HepG2 (cell line): ENCODE data around the gene FGD6. TPM values are rescaled to one million over a fixed set of nuclear protein-coding genes. Genes with fewer than 3 reads are reported as not detected.
A peak's percentile ranks its signal among the peaks of the same experiment; 100 is the strongest.

Experiments used
- AKAP8 ChIP-seq: sonication (generic); formaldehyde crosslinking; IDR thresholded peaks from 2 replicates; pipeline ENCODE4 v1.5.1; 2020; ENCODE audit warnings: mild to moderate bottlenecking, missing genetic modification reagents
- DRAP1 ChIP-seq: IDR thresholded peaks from 2 replicates; pipeline ENCODE4 v1.6.1; 2016; ENCODE audit warnings: missing genetic modification reagents, missing compliant biosample characterization
- FOXK1 ChIP-seq: sonication (generic); formaldehyde crosslinking; IDR thresholded peaks from 2 replicates; pipeline ENCODE4 v1.4.0; 2020; ENCODE audit warnings: low read depth, missing genetic modification reagents, borderline replicate concordance
- GABPA ChIP-seq, 2 experiments: IDR thresholded peaks; 2 replicates each; pipeline ENCODE4 v1.6.1; 2011 to 2016; ENCODE audit warnings: low read depth in 2 of 2, low read length in 1 of 2, missing biosample characterization in 1 of 2, missing genetic modification characterization in 1 of 2
- GLI4 ChIP-seq: sonication (generic); formaldehyde crosslinking; IDR thresholded peaks from 2 replicates; pipeline ENCODE4 v1.5.1; 2020; ENCODE audit warnings: missing genetic modification reagents, mild to moderate bottlenecking, moderate library complexity, borderline replicate concordance
- KDM3A ChIP-seq: IDR thresholded peaks from 2 replicates; pipeline ENCODE4 v1.6.1; 2018; ENCODE audit warnings: low read depth, missing compliant biosample characterization
- NCOA2 ChIP-seq: sonication (generic); formaldehyde crosslinking; IDR thresholded peaks from 2 replicates; pipeline ENCODE4 v1.8.0; 2022; ENCODE audit warnings: inconsistent platforms
- PHF21A ChIP-seq: sonication (generic); formaldehyde crosslinking; IDR thresholded peaks from 2 replicates; pipeline ENCODE4 v1.5.0; 2020; ENCODE audit warnings: mild to moderate bottlenecking, missing genetic modification reagents
- PRDM10 ChIP-seq: sonication (generic); formaldehyde crosslinking; IDR thresholded peaks from 2 replicates; pipeline ENCODE4 v1.4.0; 2020; ENCODE audit warnings: low read depth, missing genetic modification reagents
- STAT6 ChIP-seq: sonication (generic); formaldehyde crosslinking; IDR thresholded peaks from 2 replicates; pipeline ENCODE4 v1.4.0; 2020; ENCODE audit warnings: missing genetic modification reagents, mild to moderate bottlenecking, borderline replicate concordance
- TAF1 ChIP-seq: sonication (generic); formaldehyde crosslinking; IDR thresholded peaks from 2 replicates; pipeline ENCODE4 v1.4.0; 2020; ENCODE audit warnings: missing genetic modification reagents
- ZC3H13 ChIP-seq: sonication (generic); formaldehyde crosslinking; IDR thresholded peaks from 2 replicates; pipeline ENCODE4 v1.8.1; 2023; ENCODE audit warnings: mild to moderate bottlenecking, missing genetic modification reagents, moderate library complexity
- ZGPAT ChIP-seq: IDR thresholded peaks from 2 replicates; pipeline ENCODE4 v1.6.1; 2016; ENCODE audit warnings: mild to moderate bottlenecking
- ZMYM3 ChIP-seq: sonication (generic); formaldehyde crosslinking; IDR thresholded peaks from 2 replicates; pipeline ENCODE4 v1.5.1; 2020; ENCODE audit warnings: mild to moderate bottlenecking, missing genetic modification reagents
- ZMYM4 ChIP-seq: sonication (generic); formaldehyde crosslinking; IDR thresholded peaks from 2 replicates; pipeline ENCODE4 v1.8.1; 2023; ENCODE audit warnings: mild to moderate bottlenecking, missing genetic modification reagents
- ZNF556 ChIP-seq: sonication (generic); formaldehyde crosslinking; IDR thresholded peaks from 2 replicates; pipeline ENCODE4 v1.4.0; 2020; ENCODE audit warnings: mild to moderate bottlenecking, missing genetic modification reagents, borderline replicate concordance
- ZNF670 ChIP-seq: sonication (generic); formaldehyde crosslinking; IDR thresholded peaks from 2 replicates; pipeline ENCODE4 v1.8.0; 2022; ENCODE audit warnings: mild to moderate bottlenecking, missing genetic modification reagents, borderline replicate concordance
- ZNF724P ChIP-seq: sonication (generic); formaldehyde crosslinking; IDR thresholded peaks from 2 replicates; pipeline ENCODE4 v1.8.0; 2022; ENCODE audit warnings: missing genetic modification reagents, borderline replicate concordance
- ZNF784 ChIP-seq: sonication (generic); formaldehyde crosslinking; IDR thresholded peaks from 2 replicates; pipeline ENCODE4 v1.5.1; 2020; ENCODE audit warnings: missing genetic modification reagents, mild to moderate bottlenecking, borderline replicate concordance
- polyA plus RNA-seq, 8 experiments: library from polyadenylated mRNA; depleted of rRNA in 3 of 8; stranded (reverse) in 7 of 8; unstranded in 1 of 8; fragments of >200 nt; fragmentation: Illumina TruSeq in 4 of 8; extraction: Trizol in 4 of 8; gene quantifications; 2 replicates each; pipeline versions ENCODE4 v1.2.1 to v1.2.3, GENCODE V29; 2011 to 2016; ENCODE audit warnings: low read depth in 4 of 8, missing spikeins in 1 of 8, mixed read lengths in 1 of 8; ENCODE audit not compliant: insufficient read depth in 1 of 8
- total RNA-seq, 5 experiments: library from RNA; depleted of rRNA; stranded (reverse); fragments of >200 nt; fragmentation: Illumina TruSeq; extraction: Trizol; gene quantifications; 2 replicates each; pipeline ENCODE4 v1.2.3, GENCODE V29; 2016; ENCODE audit warnings: low read depth in 1 of 5

The FGD6 gene
- total and polyA plus RNA-seq, 2 of the 13 experiments (the other 11 are each of a cell fraction or from before 2014, with no cell fraction given): 2.2 to 4.3 TPM

- TF ChIP-seq KDM3A (0 out of 2 replicates have a peak, but pooled peaks have one; percentile 16), STAT6 (CRISPR knock-in tag) (no peak), ZNF556 (CRISPR knock-in tag) (peak; percentile 19; the same call in 1 of the 2 replicates), ZMYM3 (no peak), ZNF724P (CRISPR knock-in tag) (peak; percentile 57; the same call in 1 of the 2 replicates), AKAP8 (0 out of 2 replicates have a peak, but pooled peaks have one; percentile 11), ZC3H13 (CRISPR knock-in tag) (peak; percentile 28; the same call in 1 of the 2 replicates), ZNF784 (CRISPR knock-in tag) (0 out of 2 replicates have a peak, but pooled peaks have one; percentile 21), FOXK1 (peak; percentile 60; the same call in 1 of the 2 replicates), ZNF670 (CRISPR knock-in tag) (no peak), PHF21A (peak; percentile 56), ZMYM4 (peak; percentile 70), GLI4 (peak; percentile 94; the same call in 1 of the 2 replicates), GABPA (IDR thresholded peaks at IDR 0.05; ENCODE audit: low read depth, low read length) (no peak), GABPA (CRISPR knock-in tag; IDR thresholded peaks at IDR 0.05; ENCODE audit: low read depth) (peak; percentile 65), NCOA2 (peak; percentile 27; the same call in 1 of the 2 replicates), PRDM10 (CRISPR knock-in tag) (0 out of 2 replicates have a peak, but pooled peaks have one; percentile 26), ZGPAT (peak; percentile 76), DRAP1 (CRISPR knock-in tag) (peak; percentile 78), TAF1 (peak; percentile 80)
Measured at GRCh38 chr12:95217377-95218149, at the start of gene FGD6, which contains the start of gene VEZT (continued).
